ENCODE measurements around the gene NOL11. TPM values are rescaled to one million over a fixed set of nuclear protein-coding genes. Genes with fewer than 3 reads are reported as not detected.
"Not testable (repeated sequence)": the region's sequence is repeated elsewhere in the genome, so short reads cannot be mapped to it uniquely, and the experiment has no call there.

NOL11 gene
- total RNA-seq, 1 experiment from 2014 or later: 93.7 TPM

DNA sequence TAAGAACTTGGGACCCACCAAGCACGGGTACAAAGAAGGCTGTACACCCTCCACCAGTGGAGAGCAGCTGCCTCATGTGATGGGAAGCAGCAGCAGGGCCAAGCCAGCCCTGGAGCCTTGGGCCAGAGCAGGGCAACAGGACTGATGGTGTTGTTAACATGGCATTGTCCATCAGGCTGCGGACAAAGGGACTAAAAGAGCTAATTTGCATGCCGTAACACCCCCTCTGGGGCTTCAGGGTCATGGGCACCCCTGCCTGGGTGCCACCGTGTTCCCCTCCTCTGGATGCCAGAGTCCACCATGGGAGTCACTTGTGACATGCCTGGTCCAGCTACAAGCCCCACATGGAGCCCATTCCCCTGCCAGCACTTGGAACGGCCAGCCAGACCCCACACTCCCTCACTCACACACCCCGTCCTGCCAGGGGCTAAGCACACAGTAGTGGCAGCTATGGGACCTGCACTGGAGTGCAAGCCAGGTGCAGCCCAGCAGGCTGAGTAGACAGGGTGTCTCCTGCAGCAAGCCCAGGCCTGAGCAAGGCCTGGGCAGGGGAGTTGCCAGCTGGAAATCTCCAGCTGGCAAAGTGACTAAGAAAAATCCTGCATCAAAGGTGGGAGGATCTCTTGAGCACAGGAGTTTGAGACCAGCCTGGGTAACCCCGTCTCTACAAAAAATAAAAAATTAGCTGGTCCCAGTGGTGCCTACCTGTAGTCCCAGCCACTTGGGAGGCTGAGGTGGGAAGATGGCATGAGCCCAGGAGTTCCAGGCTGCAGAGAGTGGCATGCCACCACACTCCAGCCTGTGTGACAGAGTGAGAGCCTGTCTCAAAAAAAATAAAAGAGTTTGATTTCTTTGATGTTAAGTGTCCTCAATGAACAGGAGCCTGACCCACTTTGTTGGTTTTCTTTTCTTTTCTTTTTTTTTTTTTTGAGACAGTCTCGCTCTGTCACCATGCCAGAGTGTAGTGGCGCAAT lies 33.7 kb downstream of the NOL11 start:
- H3K4me3 ChIP-seq: no peak overlapping the region
- peaks cover 36% of the 10 kb centered on the region for H3K36me3 ChIP-seq
- no peaks in the 10 kb centered on the region for H3K9me3 ChIP-seq (replicated peaks)
- no peaks in the 10 kb centered on the region for H3K4me1 ChIP-seq (replicated peaks)
- H3K27ac ChIP-seq: no peak overlapping the region
- DNase-seq (ENCODE audit: low read depth in 1 of 2, low spot score in 2 of 2): no peak
- H3K27me3 ChIP-seq (replicated peaks): no peaks in the 10 kb centered on the region

DNA sequence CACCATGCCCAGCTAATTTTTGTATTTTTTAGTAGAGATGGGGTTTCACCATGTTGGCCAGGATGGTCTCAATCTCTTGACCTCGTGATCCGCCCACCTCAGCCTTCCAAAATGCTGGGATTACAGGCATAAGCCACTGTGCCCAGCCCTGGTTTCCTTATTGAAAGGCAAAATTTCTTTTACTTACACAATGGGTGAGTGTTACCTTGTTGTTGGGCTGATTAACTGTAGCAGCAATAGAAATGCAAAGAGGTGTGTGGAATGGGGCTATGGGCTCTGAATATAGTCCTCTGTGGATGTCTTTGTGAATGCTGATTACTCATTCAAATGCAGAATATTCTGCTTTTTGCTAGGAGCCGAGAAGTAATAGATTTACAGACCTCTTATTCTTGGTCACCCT lies 34.4 kb downstream of the NOL11 start:
- not testable (repeated sequence) for H3K27ac ChIP-seq; H3K4me1 ChIP-seq (replicated peaks); DNase-seq (ENCODE audit: low read depth in 1 of 2, low spot score in 2 of 2); H3K4me3 ChIP-seq; H3K27me3 ChIP-seq (replicated peaks); H3K9me3 ChIP-seq (replicated peaks)
- peaks cover 28% of the 10 kb centered on the region for H3K36me3 ChIP-seq

DNA sequence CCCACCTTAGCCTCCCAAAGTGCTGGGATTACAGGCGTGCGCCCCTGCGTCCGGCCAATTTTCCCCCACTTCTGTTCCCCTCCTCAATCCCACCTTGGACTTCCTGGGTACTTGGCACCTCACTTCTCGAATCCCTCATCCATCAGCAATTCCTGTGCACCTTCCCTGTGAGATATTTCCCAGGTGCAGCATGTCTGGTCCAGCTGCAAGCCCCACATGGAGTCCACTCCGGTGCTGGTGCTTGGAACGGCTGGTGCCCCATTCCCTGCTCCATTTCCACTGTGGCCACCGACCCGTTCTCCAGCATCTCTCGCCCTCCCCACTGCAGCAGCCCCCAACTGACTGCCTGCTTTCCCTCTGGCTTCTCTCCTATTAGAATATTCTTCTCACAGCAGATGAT lies 35.3 kb downstream of the NOL11 start:
- no peak for DNase-seq (ENCODE audit: low read depth in 1 of 2, low spot score in 2 of 2)
- Histone ChIP-seq H3K36me3 (peaks cover 19% of the 10 kb centered on the region), H3K27me3 (replicated peaks) (no peaks in the 10 kb centered on the region), H3K4me1 (replicated peaks) (no peaks in the 10 kb centered on the region), H3K27ac (no peak overlapping the region), H3K9me3 (replicated peaks) (no peaks in the 10 kb centered on the region), H3K4me3 (no peak overlapping the region)

DNA sequence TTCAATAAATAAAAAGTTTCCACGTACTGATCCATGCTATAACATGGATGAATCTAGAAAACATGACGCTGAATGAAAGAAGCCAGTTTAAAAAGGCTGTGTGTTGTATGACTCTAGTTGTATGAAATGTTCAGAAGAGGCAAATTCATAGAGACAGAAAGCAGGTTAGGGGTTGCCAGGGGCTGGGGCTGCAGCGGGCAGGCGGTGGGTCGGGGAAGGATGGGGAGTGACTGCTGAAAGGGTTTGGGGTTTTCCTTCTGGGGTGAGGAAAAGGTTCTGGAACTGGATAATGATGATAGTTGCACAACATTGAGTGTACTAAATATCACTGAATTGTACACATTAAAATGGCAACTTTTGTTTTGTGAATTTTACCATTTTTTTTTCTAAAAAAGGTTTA lies 36.3 kb downstream of the NOL11 start:
- Histone ChIP-seq H3K27me3 (replicated peaks) (no peaks in the 10 kb centered on the region), H3K4me1 (replicated peaks) (no peaks in the 10 kb centered on the region), H3K9me3 (replicated peaks) (no peaks in the 10 kb centered on the region), H3K27ac (no peak overlapping the region), H3K4me3 (no peak overlapping the region), H3K36me3 (peaks cover 10% of the 10 kb centered on the region)
- DNase-seq (ENCODE audit: low read depth in 1 of 2, low spot score in 2 of 2): no peak

DNA sequence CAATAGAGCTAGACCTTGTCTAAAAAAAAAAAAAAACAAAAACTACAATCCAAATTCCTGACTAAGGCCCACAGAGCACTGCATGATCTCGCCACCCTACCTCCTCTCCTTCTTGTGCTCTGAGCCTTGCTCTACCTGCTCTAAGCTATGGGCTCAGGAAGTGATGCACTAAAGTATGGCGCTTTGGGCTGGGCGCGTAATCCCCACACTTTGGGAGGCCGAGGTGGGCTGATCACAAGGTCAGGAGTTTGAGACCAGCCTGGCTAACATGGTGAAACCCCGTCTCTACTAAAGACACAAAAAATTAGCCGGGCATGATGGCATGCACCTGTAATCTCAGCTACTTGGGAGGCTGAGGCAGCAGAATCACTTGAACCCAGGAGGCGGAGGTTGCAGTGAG lies 37.0 kb downstream of the NOL11 start:
- not testable (repeated sequence) for DNase-seq (ENCODE audit: low read depth in 1 of 2, low spot score in 2 of 2); H3K27me3 ChIP-seq (replicated peaks); H3K4me1 ChIP-seq (replicated peaks); H3K27ac ChIP-seq; H3K9me3 ChIP-seq (replicated peaks); H3K4me3 ChIP-seq; H3K36me3 ChIP-seq

DNA sequence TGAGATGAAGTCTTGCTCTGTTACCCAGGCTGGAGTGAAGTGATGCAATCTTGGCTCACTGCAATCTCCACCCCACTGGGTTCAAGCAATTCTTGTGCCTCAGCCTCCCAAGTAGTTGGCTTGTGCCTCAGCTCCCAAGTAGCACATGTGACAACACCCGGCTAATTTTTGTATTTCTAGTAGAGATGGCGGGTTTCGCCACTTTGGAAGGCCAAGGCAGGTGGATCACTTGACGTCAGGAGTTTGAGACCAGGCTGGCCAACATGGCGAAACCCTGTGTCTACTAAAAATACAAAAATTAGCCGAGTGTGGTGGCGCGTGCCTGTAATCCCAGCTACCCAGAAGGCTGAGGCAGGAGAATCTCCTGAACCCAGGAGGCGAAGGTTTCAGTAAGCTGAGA lies 39.0 kb downstream of the NOL11 start:
- not testable (repeated sequence) for H3K4me3 ChIP-seq; H3K4me1 ChIP-seq (replicated peaks); H3K9me3 ChIP-seq (replicated peaks); H3K27ac ChIP-seq; DNase-seq (ENCODE audit: low read depth in 1 of 2, low spot score in 2 of 2); H3K27me3 ChIP-seq (replicated peaks); H3K36me3 ChIP-seq

DNA sequence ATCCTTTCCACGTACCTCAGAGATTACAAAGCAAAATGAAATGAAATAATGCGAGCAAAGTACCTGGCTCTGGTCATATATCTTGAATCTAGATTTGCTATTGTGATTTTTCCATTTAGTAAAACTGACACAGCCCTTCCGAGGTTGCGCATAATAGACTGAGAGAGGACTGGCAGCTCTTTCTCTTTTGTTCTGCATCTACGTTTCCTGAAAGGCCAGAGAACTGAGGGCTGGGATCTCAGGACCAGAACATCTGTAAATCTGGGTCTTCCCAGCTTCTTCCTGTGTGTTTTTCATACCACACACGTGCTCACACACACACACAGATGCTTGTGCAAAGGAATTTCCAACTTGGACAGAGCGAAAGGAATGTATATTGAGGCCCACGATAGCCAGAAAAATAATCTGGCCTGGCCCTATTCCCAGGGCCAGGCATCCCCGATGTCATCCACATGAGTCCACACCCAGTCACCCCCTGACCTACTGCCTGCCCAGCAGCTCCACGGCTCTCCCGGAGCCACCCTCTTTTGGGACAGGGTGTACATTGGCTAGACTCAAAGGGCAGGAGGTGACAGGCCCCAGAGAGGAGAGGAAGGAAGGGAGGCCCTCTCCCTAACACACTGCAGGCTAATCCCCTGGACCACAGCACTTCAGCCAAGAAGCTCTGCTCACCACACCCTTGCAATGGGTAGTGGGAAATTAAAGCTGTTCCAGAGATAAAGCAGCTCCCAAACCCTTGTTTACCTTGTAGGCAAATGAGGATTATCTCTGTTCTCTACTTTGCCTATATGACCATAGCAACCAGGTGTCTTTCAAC lies 41.8 kb downstream of the NOL11 start:
- H3K27me3 ChIP-seq (replicated peaks): no peaks in the 10 kb centered on the region
- H3K4me1 ChIP-seq (replicated peaks): no peaks in the 10 kb centered on the region
- H3K36me3 ChIP-seq: no peaks in the 10 kb centered on the region
- H3K27ac ChIP-seq: no peak overlapping the region
- no peak for DNase-seq (ENCODE audit: low read depth in 1 of 2, low spot score in 2 of 2)
- no peak overlapping the region for H3K4me3 ChIP-seq
- no peaks in the 10 kb centered on the region for H3K9me3 ChIP-seq (replicated peaks)

DNA sequence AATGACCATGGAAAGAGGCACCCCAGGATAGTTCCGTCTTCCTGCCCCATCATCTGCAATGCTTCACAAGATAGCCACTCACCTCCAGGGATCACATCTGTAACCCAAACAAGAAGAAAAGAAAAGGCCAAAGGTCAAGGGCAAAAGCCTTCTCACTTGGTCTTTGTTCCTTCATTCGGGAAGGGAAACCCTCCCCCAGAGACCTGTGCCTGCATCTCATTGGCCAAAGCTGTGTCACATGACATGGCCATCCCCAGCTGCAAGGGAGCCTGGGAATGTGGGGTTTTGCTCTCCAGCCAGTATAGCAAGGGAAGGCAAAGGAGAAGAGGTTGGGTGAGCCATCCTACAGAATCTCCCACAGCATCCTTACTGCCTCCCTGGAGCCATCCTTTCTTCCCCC lies 47.9 kb downstream of the NOL11 start:
- H3K27ac ChIP-seq: no peak overlapping the region
- no peak for DNase-seq (ENCODE audit: low read depth in 1 of 2, low spot score in 2 of 2)
- H3K4me1 ChIP-seq (replicated peaks): no peaks in the 10 kb centered on the region
- no peaks in the 10 kb centered on the region for H3K9me3 ChIP-seq (replicated peaks)
- no peak overlapping the region for H3K4me3 ChIP-seq
- H3K27me3 ChIP-seq (replicated peaks): no peaks in the 10 kb centered on the region
- no peaks in the 10 kb centered on the region for H3K36me3 ChIP-seq

DNA sequence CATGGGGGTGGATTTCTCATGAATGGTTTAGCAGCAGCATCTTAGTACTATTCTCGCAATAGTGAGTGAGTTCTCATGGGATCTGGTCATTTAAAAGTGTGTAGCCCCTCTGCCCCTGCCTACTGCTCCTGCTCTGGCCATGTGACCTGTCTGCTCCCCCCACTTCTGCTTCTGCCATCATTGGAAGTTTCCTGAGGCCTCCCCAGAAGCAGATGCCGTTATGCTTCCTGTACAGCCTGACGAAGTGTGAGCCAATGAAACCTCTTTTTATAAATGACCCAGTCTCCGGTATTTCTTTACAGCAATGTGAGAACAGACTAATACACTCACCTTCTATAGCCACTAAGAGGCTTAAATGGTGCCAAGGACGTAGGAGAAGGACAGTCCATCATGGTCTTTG lies 51.5 kb downstream of the NOL11 start:
- H3K36me3 ChIP-seq: no peaks in the 10 kb centered on the region
- H3K9me3 ChIP-seq (replicated peaks): no peaks in the 10 kb centered on the region; the same call in 1 of the 2 replicates
- DNase-seq (ENCODE audit: low read depth in 1 of 2, low spot score in 2 of 2): no peak
- no peak overlapping the region for H3K4me3 ChIP-seq
- no peak overlapping the region for H3K27ac ChIP-seq
- peaks cover 7% of the 10 kb centered on the region; the same call in 1 of the 2 replicates for H3K27me3 ChIP-seq (replicated peaks)
- 0 out of 2 replicates have a peak, but pooled peaks cover 5% of the 10 kb centered on the region for H3K4me1 ChIP-seq (replicated peaks)

DNA sequence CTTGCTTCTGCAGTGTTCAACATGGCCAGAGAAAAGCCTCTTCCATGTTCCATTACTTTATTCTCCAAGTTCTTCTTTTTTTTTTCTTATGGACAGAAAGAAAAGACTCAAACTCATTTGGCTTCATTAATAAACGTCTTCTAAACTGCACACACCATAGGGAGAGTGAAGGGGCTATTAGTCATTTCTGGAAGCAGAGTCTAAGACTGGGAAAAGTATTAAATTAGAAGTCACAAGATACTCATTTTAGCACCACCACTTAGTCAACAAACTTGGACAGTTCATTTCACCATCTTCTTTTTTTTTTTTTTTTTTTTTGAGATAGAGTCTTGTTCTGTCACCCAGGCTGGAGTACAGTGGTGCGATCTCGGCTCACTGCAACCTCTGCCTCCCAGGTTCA lies 52.8 kb downstream of the NOL11 start:
- Histone ChIP-seq H3K4me1 (replicated peaks) (0 out of 2 replicates have a peak, but pooled peaks cover 5% of the 10 kb centered on the region), H3K36me3 (no peaks in the 10 kb centered on the region), H3K4me3 (no peak overlapping the region), H3K27ac (no peak overlapping the region), H3K9me3 (replicated peaks) (no peaks in the 10 kb centered on the region; the same call in 1 of the 2 replicates), H3K27me3 (replicated peaks) (peaks cover 7% of the 10 kb centered on the region; the same call in 1 of the 2 replicates)
- no peak for DNase-seq (ENCODE audit: low read depth in 1 of 2, low spot score in 2 of 2)

DNA sequence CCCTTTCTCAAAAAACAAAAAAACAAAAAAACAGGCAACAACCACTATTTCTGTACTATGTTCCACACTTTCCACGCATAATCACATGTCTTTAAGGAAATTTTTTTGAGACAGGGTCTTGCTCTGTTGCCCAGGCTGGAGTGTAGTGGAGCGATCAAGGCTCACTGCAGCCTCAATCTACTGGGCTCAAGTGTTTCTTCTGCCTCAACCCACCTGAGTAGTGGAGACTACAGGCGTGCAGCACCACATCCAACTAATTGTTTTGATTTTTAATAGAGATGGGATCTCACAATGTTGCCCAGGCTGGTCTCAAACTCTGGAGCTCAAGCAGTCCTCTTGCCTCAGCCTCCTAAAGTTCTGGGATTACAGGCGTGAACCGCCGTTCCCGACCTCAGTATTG lies 54.9 kb downstream of the NOL11 start:
- no peak overlapping the region for H3K27ac ChIP-seq
- H3K27me3 ChIP-seq (replicated peaks): peaks cover 7% of the 10 kb centered on the region; the same call in 1 of the 2 replicates
- DNase-seq (ENCODE audit: low read depth in 1 of 2, low spot score in 2 of 2): no peak
- 0 out of 2 replicates have a peak, but pooled peaks cover 5% of the 10 kb centered on the region for H3K4me1 ChIP-seq (replicated peaks)
- no peaks in the 10 kb centered on the region; the same call in 1 of the 2 replicates for H3K9me3 ChIP-seq (replicated peaks)
- H3K36me3 ChIP-seq: no peaks in the 10 kb centered on the region
- no peak overlapping the region for H3K4me3 ChIP-seq

DNA sequence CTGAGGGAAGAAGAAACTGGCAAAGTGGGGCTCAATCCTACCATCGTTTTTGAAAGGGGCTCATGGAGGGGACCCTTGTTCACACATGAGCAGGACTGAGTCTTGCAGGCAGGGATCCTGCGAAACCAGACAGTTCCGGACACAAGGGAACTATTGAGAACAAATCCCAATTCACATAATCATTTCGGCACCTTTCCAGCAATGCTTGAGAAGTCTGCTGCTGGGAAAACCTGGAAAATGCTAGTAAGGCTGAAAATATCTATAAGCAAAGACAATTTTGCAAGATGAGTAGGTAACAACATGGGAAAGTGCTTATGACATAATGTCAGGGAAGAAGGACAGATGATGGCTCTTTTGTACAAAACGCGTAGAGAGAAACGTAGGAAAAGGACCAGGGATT lies 55.5 kb downstream of the NOL11 start:
- Histone ChIP-seq H3K27me3 (replicated peaks) (peaks cover 7% of the 10 kb centered on the region; the same call in 1 of the 2 replicates), H3K9me3 (replicated peaks) (no peaks in the 10 kb centered on the region; the same call in 1 of the 2 replicates), H3K27ac (no peak overlapping the region), H3K4me1 (replicated peaks) (0 out of 2 replicates have a peak, but pooled peaks cover 5% of the 10 kb centered on the region), H3K4me3 (no peak overlapping the region), H3K36me3 (no peaks in the 10 kb centered on the region)
- no peak for DNase-seq (ENCODE audit: low read depth in 1 of 2, low spot score in 2 of 2)

DNA sequence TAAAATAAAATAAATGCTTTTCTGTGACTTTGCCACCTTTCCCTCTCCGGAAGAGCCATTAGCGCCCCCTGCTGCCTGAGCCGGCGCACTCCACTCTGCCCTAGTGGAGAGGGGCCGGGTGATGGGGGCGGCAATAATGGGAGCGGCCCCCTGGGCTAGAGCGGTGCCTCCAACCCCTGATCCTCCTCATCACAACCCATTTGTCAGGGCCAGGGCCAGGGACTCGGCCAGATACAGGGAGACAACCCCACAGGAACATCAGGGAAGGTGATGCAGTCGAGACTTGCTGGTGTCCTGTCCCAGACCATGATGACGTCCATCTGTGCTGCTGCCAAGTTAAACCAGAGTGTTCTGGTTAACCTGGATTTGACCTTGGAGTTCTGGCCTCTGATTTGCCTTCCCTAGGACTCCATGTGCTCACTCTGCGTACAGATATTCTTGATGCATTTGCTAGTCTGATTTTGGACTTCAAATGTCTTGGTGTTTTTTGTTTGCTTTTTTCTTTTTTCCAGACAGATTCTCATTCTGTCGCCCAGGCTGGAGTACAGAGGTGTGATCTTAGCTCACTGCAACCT lies 61.4 kb downstream of the NOL11 start:
- Histone ChIP-seq H3K27me3 (replicated peaks) (no peaks in the 10 kb centered on the region), H3K27ac (no peak overlapping the region), H3K4me1 (replicated peaks) (no peaks in the 10 kb centered on the region; the same call in 1 of the 2 replicates), H3K36me3 (no peaks in the 10 kb centered on the region), H3K9me3 (replicated peaks) (0 out of 2 replicates have a peak, but pooled peaks cover 3% of the 10 kb centered on the region), H3K4me3 (no peak overlapping the region)
- peak in 1 of 2 experiments; percentile 44 for DNase-seq (ENCODE audit: low read depth in 1 of 2, low spot score in 2 of 2)
